ENCODE data around the gene DOCK3.
"Not testable (repeated sequence)": the region's sequence is repeated elsewhere in the genome, so short reads cannot be mapped to it uniquely, and the experiment has no call there.

The DOCK3 gene

GRCh38 chr3:51082363-51082762 lies 407.6 kb downstream of the DOCK3 start:
- no peak for ATAC-seq
- no peak for TF ChIP-seq PPARA (CRISPR knock-in tag; IDR thresholded peaks at IDR 0.05; ENCODE audit: borderline replicate concordance)
- TF ChIP-seq ZNF70 (CRISPR knock-in tag; IDR thresholded peaks at IDR 0.05) = no peak
- TF ChIP-seq ZFP30 (CRISPR knock-in tag; IDR thresholded peaks at IDR 0.05) = no peak
- no peak for TF ChIP-seq ZFP3 (CRISPR knock-in tag; IDR thresholded peaks at IDR 0.05)
- TF ChIP-seq BACH2 (CRISPR knock-in tag; IDR thresholded peaks at IDR 0.05; ENCODE audit: borderline replicate concordance) = no peak
- TF ChIP-seq ARNTL (CRISPR knock-in tag; IDR thresholded peaks at IDR 0.05; ENCODE audit: borderline replicate concordance, low read depth) = no peak
- no peak for TF ChIP-seq CSRNP3 (CRISPR knock-in tag; IDR thresholded peaks at IDR 0.05)

GRCh38 chr3:51083490-51083889 lies 408.8 kb downstream of the DOCK3 start:
- ATAC-seq = no peak
- TF ChIP-seq PPARA (CRISPR knock-in tag; IDR thresholded peaks at IDR 0.05; ENCODE audit: borderline replicate concordance) (no peak), ZNF565 (CRISPR knock-in tag; conservative IDR thresholded peaks at IDR 0.05; ENCODE audit: low read depth) (no peak), ZNF8 (CRISPR knock-in tag; IDR thresholded peaks at IDR 0.05) (no peak), ZFP3 (CRISPR knock-in tag; IDR thresholded peaks at IDR 0.05) (no peak)

- not testable (repeated sequence) for ATAC-seq
Observed at GRCh38 chr3:51092141-51092540, 417.4 kb downstream of the DOCK3 start.

- ATAC-seq = not testable (repeated sequence)
Observed at GRCh38 chr3:51094838-51095237, 420.1 kb downstream of the DOCK3 start.

GRCh38 chr3:51099794-51100535 lies 425.2 kb downstream of the DOCK3 start:
- peak; percentile 96 for ATAC-seq

GRCh38 chr3:51100536-51100851 lies 425.8 kb downstream of the DOCK3 start:
- no peak for TF ChIP-seq PATZ1 (CRISPR knock-in tag; IDR thresholded peaks at IDR 0.05; ENCODE audit: borderline replicate concordance)
- TF ChIP-seq ZNF70 (CRISPR knock-in tag; IDR thresholded peaks at IDR 0.05) = no peak
- TF ChIP-seq ZFP3 (CRISPR knock-in tag; IDR thresholded peaks at IDR 0.05) = no peak
- no peak for TF ChIP-seq ARNTL (CRISPR knock-in tag; IDR thresholded peaks at IDR 0.05; ENCODE audit: borderline replicate concordance, low read depth)
- TF ChIP-seq ZC3H10 (CRISPR knock-in tag; IDR thresholded peaks at IDR 0.05) = no peak
- TF ChIP-seq ZNF565 (CRISPR knock-in tag; conservative IDR thresholded peaks at IDR 0.05; ENCODE audit: low read depth) = no peak
- no peak for TF ChIP-seq POU6F1 (CRISPR knock-in tag; IDR thresholded peaks at IDR 0.05; ENCODE audit: borderline replicate concordance, low read depth)
- no peak for TF ChIP-seq CREB5 (CRISPR knock-in tag; IDR thresholded peaks at IDR 0.05; ENCODE audit: low read depth)
- TF ChIP-seq TCF4 (CRISPR knock-in tag; IDR thresholded peaks at IDR 0.05; ENCODE audit: borderline replicate concordance) = no peak
- no peak for TF ChIP-seq BACH2 (CRISPR knock-in tag; IDR thresholded peaks at IDR 0.05; ENCODE audit: borderline replicate concordance)
- TF ChIP-seq TOX (CRISPR knock-in tag; IDR thresholded peaks at IDR 0.05; ENCODE audit: borderline replicate concordance) = no peak
- TF ChIP-seq ZNF8 (CRISPR knock-in tag; IDR thresholded peaks at IDR 0.05) = no peak
- no peak for TF ChIP-seq ISL1 (CRISPR knock-in tag; IDR thresholded peaks at IDR 0.05)
- no peak for TF ChIP-seq PPARA (CRISPR knock-in tag; IDR thresholded peaks at IDR 0.05; ENCODE audit: borderline replicate concordance)
- no peak for TF ChIP-seq RARB (CRISPR knock-in tag; IDR thresholded peaks at IDR 0.05)
- no peak for ATAC-seq

More at GRCh38 chr3:51099794-51100535, 425.2 kb downstream of the DOCK3 start:
- TF ChIP-seq GLIS3 (CRISPR knock-in tag; IDR thresholded peaks at IDR 0.05) = no peak
- TF ChIP-seq POU6F1 (CRISPR knock-in tag; IDR thresholded peaks at IDR 0.05; ENCODE audit: borderline replicate concordance, low read depth) = no peak
- TF ChIP-seq PPARA (CRISPR knock-in tag; IDR thresholded peaks at IDR 0.05; ENCODE audit: borderline replicate concordance) = no peak
- TF ChIP-seq ZC3H10 (CRISPR knock-in tag; IDR thresholded peaks at IDR 0.05) = no peak
- no peak for TF ChIP-seq ARNTL (CRISPR knock-in tag; IDR thresholded peaks at IDR 0.05; ENCODE audit: borderline replicate concordance, low read depth)
- no peak for TF ChIP-seq BACH2 (CRISPR knock-in tag; IDR thresholded peaks at IDR 0.05; ENCODE audit: borderline replicate concordance)
- TF ChIP-seq ZFP30 (CRISPR knock-in tag; IDR thresholded peaks at IDR 0.05) = no peak
